ENCODE measurements around the gene AHCYL1.

Gene AHCYL1

DNA sequence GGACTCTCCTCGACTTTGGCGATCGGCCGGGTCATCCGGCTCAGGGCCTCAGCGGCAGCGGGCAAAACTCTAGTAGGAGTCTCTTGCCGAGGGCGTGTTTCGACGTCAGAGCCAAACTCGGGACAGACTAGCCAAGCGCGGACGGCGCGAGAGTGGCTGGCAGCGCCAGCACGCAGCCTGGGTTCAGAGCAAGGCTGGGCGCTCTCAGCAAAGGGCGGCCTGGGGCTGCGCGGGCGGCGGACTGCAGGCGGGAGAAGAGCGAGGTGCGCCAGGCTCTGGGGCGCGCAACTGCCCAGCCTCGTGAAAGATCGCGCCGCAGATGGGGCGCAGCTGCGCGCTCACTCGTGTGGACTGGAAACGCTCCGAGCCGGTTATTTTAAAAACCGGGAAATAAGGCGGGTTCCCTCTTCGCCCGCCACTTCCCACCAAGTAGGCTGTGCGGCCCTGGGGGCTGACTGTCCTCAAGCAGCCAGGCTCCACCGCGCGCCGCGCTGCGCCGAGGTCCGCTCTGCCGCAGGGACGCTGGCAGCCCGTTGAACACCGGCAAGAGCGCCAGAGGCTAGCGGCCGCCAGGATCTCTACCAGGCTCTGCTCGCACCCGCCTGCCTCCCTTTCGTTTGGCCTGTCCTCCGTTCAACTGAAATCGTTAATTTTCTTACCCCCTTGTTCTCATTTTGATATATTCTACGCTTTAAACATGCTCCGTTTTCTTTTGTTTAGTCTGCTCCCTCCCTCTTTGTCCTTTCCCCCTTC is 83.5 kb downstream of the AHCYL1 start:
- no peak for DNase-seq (ENCODE audit: low read depth in 2 of 2)
- TF ChIP-seq CTCF (IDR thresholded peaks at IDR 0.05; ENCODE audit: low read depth, low read length), result no peak
- no peak overlapping the region for H3K4me3 ChIP-seq (replicated peaks in 1 of 2; ENCODE audit: low read depth in 2 of 2, low read length in 2 of 2)

- no peak overlapping the region for H3K4me3 ChIP-seq (replicated peaks in 1 of 2; ENCODE audit: low read depth in 2 of 2, low read length in 2 of 2)
- DNase-seq (ENCODE audit: low read depth in 2 of 2), result no peak
These were observed 84.3 kb downstream of the AHCYL1 start for GRCh38 chr1:110068646-110069403.

DNA sequence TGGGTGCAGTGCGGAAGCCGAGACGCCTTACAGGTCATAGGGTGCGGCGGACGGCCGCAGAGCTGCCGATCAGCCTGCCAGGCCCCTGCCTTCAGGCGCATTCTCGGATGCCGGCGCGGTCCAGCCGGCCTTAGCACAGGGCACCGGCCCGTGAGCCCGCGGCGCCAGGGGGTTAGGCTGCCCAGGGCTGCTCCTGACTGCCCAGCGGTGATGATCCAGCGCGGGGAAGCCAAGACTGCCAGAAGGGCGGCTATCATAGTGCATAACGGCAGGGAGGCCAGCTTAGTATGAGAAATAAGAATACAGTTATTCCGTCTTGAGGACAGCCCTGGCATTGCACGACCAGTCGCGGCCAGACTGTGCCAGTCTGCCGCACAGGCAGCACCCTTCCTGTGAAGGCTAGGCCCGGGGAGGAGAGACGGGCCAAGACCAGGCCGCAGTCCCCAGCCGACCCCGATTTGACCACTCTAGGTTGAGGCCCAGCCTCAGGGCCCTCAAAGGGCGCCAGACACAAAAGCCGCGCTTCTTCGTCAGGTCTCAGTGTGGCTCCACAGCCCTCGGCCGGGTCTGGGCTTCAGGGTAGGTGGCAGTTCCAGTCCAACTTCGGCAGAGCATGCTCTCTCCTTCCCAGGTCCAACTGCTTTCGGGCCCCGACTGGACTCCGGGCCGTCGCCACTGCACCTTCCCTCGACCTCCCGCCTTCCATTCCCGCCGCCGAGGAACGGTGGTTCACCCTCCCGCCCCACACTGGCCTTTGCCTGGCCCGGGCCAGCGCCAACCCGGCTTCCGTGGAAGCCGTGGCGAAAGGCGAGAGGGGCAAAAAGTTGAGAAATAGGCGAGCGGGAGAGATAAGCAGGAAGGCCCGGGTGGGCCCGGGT is 85.1 kb downstream of the AHCYL1 start:
- no peak for DNase-seq (ENCODE audit: low read depth in 2 of 2)
- no peak overlapping the region for H3K4me3 ChIP-seq (replicated peaks in 1 of 2; ENCODE audit: low read depth in 2 of 2, low read length in 2 of 2)
- TF ChIP-seq CTCF (IDR thresholded peaks at IDR 0.05; ENCODE audit: low read depth, low read length), result no peak

More at GRCh38 chr1:110068646-110069403, 84.3 kb downstream of the AHCYL1 start:
- TF ChIP-seq CTCF (IDR thresholded peaks at IDR 0.05; ENCODE audit: low read depth, low read length), result no peak

GRCh38 chr1:110070282-110070669 is 85.7 kb downstream of the AHCYL1 start:
- no peak overlapping the region for H3K4me3 ChIP-seq (replicated peaks in 1 of 2; ENCODE audit: low read depth in 2 of 2, low read length in 2 of 2)
- DNase-seq (ENCODE audit: low read depth in 2 of 2), result no peak
- no peak for TF ChIP-seq CTCF (IDR thresholded peaks at IDR 0.05; ENCODE audit: low read depth, low read length)

DNA sequence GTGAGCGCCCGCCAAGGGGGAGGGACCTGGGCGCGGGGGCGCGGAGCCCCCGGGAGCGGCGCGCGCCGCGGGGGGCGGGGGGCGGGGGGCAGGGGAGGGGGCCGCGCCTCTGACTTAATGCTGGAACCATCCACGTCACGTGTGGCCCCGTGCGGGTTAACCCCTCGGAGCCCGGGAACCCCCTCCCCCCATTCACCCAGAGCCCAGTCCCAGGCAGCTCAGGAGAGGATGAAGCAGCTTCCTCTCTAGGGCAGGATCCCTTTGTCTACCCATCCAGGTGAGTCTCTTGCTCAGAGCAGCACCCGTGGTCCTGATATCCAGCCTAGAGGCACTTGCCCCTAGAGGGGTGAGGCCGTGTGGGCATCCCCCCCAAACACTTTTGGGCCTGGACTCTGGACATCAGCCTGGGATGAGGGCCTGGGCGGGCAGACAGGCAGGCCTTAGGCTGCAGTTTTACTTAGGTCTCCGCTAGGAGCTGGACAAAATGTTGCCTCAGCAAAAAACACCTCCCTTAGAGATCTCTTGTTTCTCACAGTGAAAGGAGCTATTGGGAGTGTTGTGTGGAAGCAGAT is 86.2 kb downstream of the AHCYL1 start, which contains the start of gene ALX3:
TSS of gene ALX3 (minus strand) at position 2 of the 572 bp plus-strand sequence. CDS start 60 bp downstream, outside the sequence.
- no peak for TF ChIP-seq CTCF (IDR thresholded peaks at IDR 0.05; ENCODE audit: low read depth, low read length)
- no peak for DNase-seq (ENCODE audit: low read depth in 2 of 2)
- H3K4me3 ChIP-seq (replicated peaks in 1 of 2; ENCODE audit: low read depth in 2 of 2, low read length in 2 of 2), result no peak within 1 kb of the TSS

Data from cardiac fibroblast (primary cell).